H9 (cell line): Measurements from ENCODE around the gene APBB2. TPM values are rescaled to one million over a fixed set of nuclear protein-coding genes. Genes with fewer than 3 reads are reported as not detected.

Source experiments
- DNase-seq: peaks from one replicate; pipeline ENCODE4 v3.0.0-alpha.2; 2017
- H2AFZ ChIP-seq: one replicate; pipeline ENCODE4 v1.6.1; 2013; ENCODE audit warnings: mild to moderate bottlenecking, low read length, control low read depth, moderate library complexity
- H2AK5ac ChIP-seq: 2 replicates; pipeline ENCODE4 v1.6.1; 2013; ENCODE audit warnings: low read length, control low read depth, mixed read lengths; ENCODE audit not compliant: insufficient read length
- H2BK120ac ChIP-seq: one replicate; pipeline ENCODE4 v1.6.1; 2013; ENCODE audit warnings: low read depth, mild to moderate bottlenecking, low read length, control low read depth, inconsistent platforms; ENCODE audit not compliant: poor library complexity, severe bottlenecking
- H2BK12ac ChIP-seq: 2 replicates; pipeline ENCODE4 v1.6.1; 2013; ENCODE audit warnings: low read length, control low read depth, mixed read lengths, low read depth; ENCODE audit not compliant: insufficient read length
- H2BK15ac ChIP-seq: 2 replicates; pipeline ENCODE4 v1.6.1; 2013; ENCODE audit warnings: low read depth, low read length, control low read depth
- H2BK20ac ChIP-seq: one replicate; pipeline ENCODE4 v1.6.1; 2013; ENCODE audit warnings: low read depth, mild to moderate bottlenecking, low read length, control low read depth, inconsistent platforms; ENCODE audit not compliant: poor library complexity, severe bottlenecking
- H2BK5ac ChIP-seq: 2 replicates; pipeline ENCODE4 v1.6.1; 2013; ENCODE audit warnings: low read length, control low read depth, mixed read lengths; ENCODE audit not compliant: insufficient read length
- H3K14ac ChIP-seq: 2 replicates; pipeline ENCODE4 v1.6.1; 2013; ENCODE audit warnings: low read length, control low read depth; ENCODE audit not compliant: insufficient read depth
- H3K18ac ChIP-seq: 2 replicates; pipeline ENCODE4 v1.6.1; 2013; ENCODE audit warnings: low read depth, mild to moderate bottlenecking, mixed read lengths, low read length, control low read depth; ENCODE audit not compliant: insufficient read length
- H3K23ac ChIP-seq: 2 replicates; pipeline ENCODE4 v1.6.1; 2013; ENCODE audit warnings: low read length, control low read depth, mixed read lengths, low read depth; ENCODE audit not compliant: insufficient read length
- H3K23me2 ChIP-seq: 2 replicates; pipeline ENCODE4 v1.6.1; 2013; ENCODE audit warnings: low read depth, mild to moderate bottlenecking, mixed read lengths, low read length, control low read depth; ENCODE audit not compliant: insufficient read length, poor library complexity, severe bottlenecking
- H3K27ac ChIP-seq: 2 replicates; pipeline ENCODE4 v1.5.1; 2013; ENCODE audit warnings: low read length, control low read depth, mixed read lengths, low read depth; ENCODE audit not compliant: insufficient read length
- H3K27me3 ChIP-seq: 2 replicates; pipeline ENCODE4 v1.6.1; 2013; ENCODE audit warnings: low read length, control low read depth, inconsistent platforms; ENCODE audit not compliant: insufficient read depth
- H3K4ac ChIP-seq: 2 replicates; pipeline ENCODE4 v1.6.1; 2013; ENCODE audit warnings: low read depth, mild to moderate bottlenecking, control low read depth, inconsistent platforms, low read length, moderate library complexity
- H3K4me1 ChIP-seq: 2 replicates; pipeline ENCODE4 v1.6.1; 2013; ENCODE audit warnings: low read length, control low read depth, inconsistent platforms; ENCODE audit not compliant: insufficient read depth
- H3K4me2 ChIP-seq: 2 replicates; pipeline ENCODE4 v1.6.1; 2013; ENCODE audit warnings: low read length, control low read depth, mixed read lengths; ENCODE audit not compliant: insufficient read length, insufficient read depth
- H3K56ac ChIP-seq: 2 replicates; pipeline ENCODE4 v1.6.1; 2013; ENCODE audit warnings: low read depth, mild to moderate bottlenecking, mixed read lengths, low read length, control low read depth; ENCODE audit not compliant: insufficient read length
- H3K79me1 ChIP-seq: 2 replicates; pipeline ENCODE4 v1.6.1; 2013; ENCODE audit warnings: low read depth, mild to moderate bottlenecking, moderate library complexity, low read length, control low read depth, inconsistent platforms; ENCODE audit not compliant: insufficient read depth, poor library complexity, severe bottlenecking
- H3K79me2 ChIP-seq: 2 replicates; pipeline ENCODE4 v1.6.1; 2013; ENCODE audit warnings: low read length, control low read depth, inconsistent platforms; ENCODE audit not compliant: insufficient read depth
- H3K9ac ChIP-seq: 2 replicates; pipeline ENCODE4 v1.6.1; 2013; ENCODE audit warnings: low read length, control low read depth, mixed read lengths; ENCODE audit not compliant: insufficient read length; ENCODE audit errors: extremely low read depth
- H3K9me3 ChIP-seq: one replicate; pipeline ENCODE4 v1.6.1; 2013; ENCODE audit warnings: low read depth, low read length, inconsistent platforms; ENCODE audit not compliant: control insufficient read depth
- H3T11ph ChIP-seq: one replicate; pipeline ENCODE4 v1.6.1; 2013; ENCODE audit warnings: mild to moderate bottlenecking, low read length, control low read depth, inconsistent platforms
- H4K20me1 ChIP-seq: one replicate; pipeline ENCODE4 v1.6.1; 2013; ENCODE audit not compliant: control insufficient read depth, insufficient read length, insufficient read depth
- H4K5ac ChIP-seq: 2 replicates; pipeline ENCODE4 v1.6.1; 2013; ENCODE audit warnings: low read depth, mild to moderate bottlenecking, mixed read lengths, low read length, control low read depth; ENCODE audit not compliant: insufficient read length
- H4K8ac ChIP-seq: replicated peaks from 2 replicates; pipeline ENCODE4 v1.6.1; 2013; ENCODE audit warnings: low read length, control low read depth, mixed read lengths, low read depth; ENCODE audit not compliant: insufficient read length
- H4K91ac ChIP-seq: 2 replicates; pipeline ENCODE4 v1.6.1; 2013; ENCODE audit warnings: low read depth, mild to moderate bottlenecking, moderate library complexity, mixed read lengths, low read length, control low read depth; ENCODE audit not compliant: insufficient read length
- H3K27ac Mint-ChIP-seq, 3 experiments: 2 replicates in 2 of 3; 3 replicates in 1 of 3; pipeline ENCODE4 v1.8.0; 2020 to 2021; ENCODE audit warnings: mixed read lengths in 3 of 3, mild to moderate bottlenecking in 1 of 3, moderate library complexity in 1 of 3
- H3K27me3 Mint-ChIP-seq: 2 replicates; pipeline ENCODE4 v1.8.0; 2021; ENCODE audit warnings: low read depth, mild to moderate bottlenecking, moderate library complexity, mixed read lengths
- H3K36me3 Mint-ChIP-seq, 3 experiments: 2 replicates in 2 of 3; 3 replicates in 1 of 3; pipeline ENCODE4 v1.8.0; 2020 to 2021; ENCODE audit warnings: low read depth in 3 of 3, mixed read lengths in 3 of 3; ENCODE audit not compliant: insufficient read depth in 1 of 3
- H3K4me1 Mint-ChIP-seq, 2 experiments: 2 replicates each; pipeline ENCODE4 v1.8.0; 2020; ENCODE audit warnings: mixed read lengths in 2 of 2
- H3K4me3 Mint-ChIP-seq, 2 experiments: 2 replicates in 1 of 2; 3 replicates in 1 of 2; pipeline ENCODE4 v1.8.0; 2020 to 2021; ENCODE audit warnings: mild to moderate bottlenecking in 2 of 2, mixed read lengths in 2 of 2, moderate library complexity in 1 of 2
- H3K9me3 Mint-ChIP-seq, 2 experiments: 2 replicates in 1 of 2; 3 replicates in 1 of 2; pipeline ENCODE4 v1.8.0; 2020; ENCODE audit warnings: mild to moderate bottlenecking in 2 of 2, mixed read lengths in 2 of 2, moderate library complexity in 1 of 2
- WGBS: extraction: QIAGEN DNeasy Blood & Tissue Kit; methylation state at CpG from one replicate; pipeline ENCODE4 v1.1.7; 2013; ENCODE audit warnings: missing lambda C conversion rate, low lambda C conversion rate, mixed read lengths; ENCODE audit not compliant: insufficient read length; ENCODE audit errors: extremely low coverage; 5-methylcytosine and 5-hydroxymethylcytosine counted together
- total RNA-seq: library from RNA; stranded (reverse); gene quantifications from 2 replicates; pipeline ENCODE4 v1.2.1, GENCODE V29; 2021
- TF ChIP-seq, protein P1 (sequence below): fragments of 200-600 bp; sonication (generic); conservative IDR thresholded peaks from 3 replicates; pipeline ENCODE4 v1.8.0; 2021; ENCODE audit warnings: antibody characterized with exemption, mild to moderate bottlenecking

APBB2 gene
- total RNA-seq, 1 experiment from 2014 or later: 39.6 TPM

DNA sequence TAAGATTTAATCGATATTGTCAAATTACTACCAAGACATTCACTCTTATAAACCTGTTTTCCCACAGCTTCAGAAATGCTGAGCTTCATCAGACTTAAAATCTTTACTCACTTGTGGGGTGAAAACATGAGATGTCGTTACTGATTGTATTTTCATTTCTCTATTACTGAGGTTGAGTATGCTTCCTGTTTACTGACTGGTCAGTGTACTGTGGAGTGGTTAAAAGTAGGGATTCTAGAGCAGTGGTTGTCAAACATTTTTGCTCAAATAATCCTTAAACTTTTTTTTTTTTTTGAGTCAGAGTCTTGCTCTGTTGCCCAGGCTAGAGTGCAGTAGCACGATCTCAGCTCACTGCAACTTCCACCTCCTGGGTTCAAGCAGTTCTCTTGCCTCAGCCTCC is 414.3 kb downstream of the APBB2 start:
- H3K79me2 ChIP-seq: no peaks in the 10 kb centered on the region
- no peaks in the 10 kb centered on the region for H3K9me3 Mint-ChIP-seq
- no peak overlapping the region for H2BK5ac ChIP-seq
- TF ChIP-seq, protein P1, sequence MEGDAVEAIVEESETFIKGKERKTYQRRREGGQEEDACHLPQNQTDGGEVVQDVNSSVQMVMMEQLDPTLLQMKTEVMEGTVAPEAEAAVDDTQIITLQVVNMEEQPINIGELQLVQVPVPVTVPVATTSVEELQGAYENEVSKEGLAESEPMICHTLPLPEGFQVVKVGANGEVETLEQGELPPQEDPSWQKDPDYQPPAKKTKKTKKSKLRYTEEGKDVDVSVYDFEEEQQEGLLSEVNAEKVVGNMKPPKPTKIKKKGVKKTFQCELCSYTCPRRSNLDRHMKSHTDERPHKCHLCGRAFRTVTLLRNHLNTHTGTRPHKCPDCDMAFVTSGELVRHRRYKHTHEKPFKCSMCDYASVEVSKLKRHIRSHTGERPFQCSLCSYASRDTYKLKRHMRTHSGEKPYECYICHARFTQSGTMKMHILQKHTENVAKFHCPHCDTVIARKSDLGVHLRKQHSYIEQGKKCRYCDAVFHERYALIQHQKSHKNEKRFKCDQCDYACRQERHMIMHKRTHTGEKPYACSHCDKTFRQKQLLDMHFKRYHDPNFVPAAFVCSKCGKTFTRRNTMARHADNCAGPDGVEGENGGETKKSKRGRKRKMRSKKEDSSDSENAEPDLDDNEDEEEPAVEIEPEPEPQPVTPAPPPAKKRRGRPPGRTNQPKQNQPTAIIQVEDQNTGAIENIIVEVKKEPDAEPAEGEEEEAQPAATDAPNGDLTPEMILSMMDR: no peak
- H3T11ph ChIP-seq: no peak overlapping the region
- no peak overlapping the region for H3K4ac ChIP-seq
- H3K56ac ChIP-seq: no peak overlapping the region
- WGBS: no CpG with 5 or more reads among the region's 3 CpGs
- no peak overlapping the region for H3K9ac ChIP-seq
- no peak overlapping the region for H3K18ac ChIP-seq
- H3K4me1 ChIP-seq: no peaks in the 10 kb centered on the region
- H3K23me2 ChIP-seq: no peaks in the 10 kb centered on the region
- H3K27ac ChIP-seq: no peak overlapping the region
- H4K20me1 ChIP-seq: no peaks in the 10 kb centered on the region
- H2BK120ac ChIP-seq: no peak overlapping the region
- H3K27me3 Mint-ChIP-seq: no peaks in the 10 kb centered on the region
- no peak overlapping the region for H4K8ac ChIP-seq
- H2BK12ac ChIP-seq: no peak overlapping the region
- H2AFZ ChIP-seq: no peak overlapping the region
- no peaks in the 10 kb centered on the region for H3K4me1 Mint-ChIP-seq
- no peak overlapping the region for H3K4me3 Mint-ChIP-seq
- no peak overlapping the region for H4K5ac ChIP-seq
- no peak overlapping the region for H4K91ac ChIP-seq
- H3K9me3 ChIP-seq: no peaks in the 10 kb centered on the region
- H2BK15ac ChIP-seq: no peak overlapping the region
- no peaks in the 10 kb centered on the region; a peak in 1 of 7 replicates for H3K36me3 Mint-ChIP-seq
- no peak overlapping the region for H2BK20ac ChIP-seq
- no peak overlapping the region for H2AK5ac ChIP-seq
- no peak overlapping the region for H3K14ac ChIP-seq
- H3K4me2 ChIP-seq: no peak overlapping the region
- no peaks in the 10 kb centered on the region for H3K27me3 ChIP-seq
- no peaks in the 10 kb centered on the region for H3K79me1 ChIP-seq
- H3K23ac ChIP-seq: no peak overlapping the region
- no peak overlapping the region for H3K27ac Mint-ChIP-seq
- no peak for DNase-seq
